T-helper 2 cell treated with Interferon-gamma antibody and Interleukin-4, amounts not matched to agents 100 ng/mL and 5 ng/mL, for 36 hours (primary cell): Measurements from ENCODE around the gene MIXL1. TPM values are rescaled to one million over a fixed set of nuclear protein-coding genes. Genes with fewer than 3 reads are reported as not detected.
"Not testable (repeated sequence)": the region's sequence is repeated elsewhere in the genome, so short reads cannot be mapped to it uniquely, and the experiment has no call there.

ENCODE experiments used
- intact Hi-C: fragments of 100-400 bp; cut with micrococcal nuclease; formaldehyde crosslinking; loops from one replicate; pipeline ENCODE4 v1.15.1; 2023
- total RNA-seq: library from RNA; stranded (reverse); gene quantifications from 2 replicates; pipeline ENCODE4 v1.2.3, GENCODE V29; 2022

Gene MIXL1
- total RNA-seq, 1 donor from 2014 or later = not detected

GRCh38 chr1:226211181-226211821, 12.2 kb upstream of the MIXL1 start:
- intact Hi-C loops = no loop called here

GRCh38 chr1:226212545-226212944, 10.9 kb upstream of the MIXL1 start:
- intact Hi-C loops = no loop called here

GRCh38 chr1:226215239-226215638, 8.2 kb upstream of the MIXL1 start:
- intact Hi-C loops = no loop called here

- intact Hi-C loops = no loop called here
Observed at GRCh38 chr1:226216056-226216455, 7.4 kb upstream of the MIXL1 start.

- intact Hi-C loops = no loop called here
Observed at GRCh38 chr1:226217273-226217672, 6.2 kb upstream of the MIXL1 start.

- intact Hi-C loops = no loop called here
Observed at GRCh38 chr1:226220473-226221189, 2.8 kb upstream of the MIXL1 start.

- intact Hi-C loops = no loop called here
Observed at GRCh38 chr1:226222686-226223085, 778 bp upstream of the MIXL1 start.

GRCh38 chr1:226223786-226224244, 351 bp downstream of the MIXL1 start:
- intact Hi-C loops = loop anchor here (1.0 kb wide), 1 partner anchor 109 kb away; no protein-coding TSS in a partner anchor

- intact Hi-C loops = no loop called here
Observed at GRCh38 chr1:226226601-226227000, 3.1 kb downstream of the MIXL1 start.

- intact Hi-C loops = no loop called here
Observed at GRCh38 chr1:226233293-226233692, 9.8 kb downstream of the MIXL1 start.

GRCh38 chr1:226233806-226234205, 10.3 kb downstream of the MIXL1 start:
- intact Hi-C loops = no loop called here

- intact Hi-C loops = no loop called here
Observed at GRCh38 chr1:226236826-226237225, 13.4 kb downstream of the MIXL1 start.

GRCh38 chr1:226239421-226239820, 16.0 kb downstream of the MIXL1 start:
- intact Hi-C loops = no loop called here

- intact Hi-C loops = no loop called here
Observed at GRCh38 chr1:226248091-226248490, 24.6 kb downstream of the MIXL1 start.

- intact Hi-C loops = no loop called here
Observed at GRCh38 chr1:226248796-226249195, 25.3 kb downstream of the MIXL1 start.

GRCh38 chr1:226250511-226250910, 27.0 kb downstream of the MIXL1 start:
- intact Hi-C loops = no loop called here

- intact Hi-C loops = not testable (repeated sequence)
Observed at GRCh38 chr1:226252841-226253240, 29.4 kb downstream of the MIXL1 start.

GRCh38 chr1:226253933-226254332, 30.5 kb downstream of the MIXL1 start:
- intact Hi-C loops = no loop called here

GRCh38 chr1:226255380-226255779, 31.9 kb downstream of the MIXL1 start:
- intact Hi-C loops = no loop called here

- intact Hi-C loops = no loop called here
Observed at GRCh38 chr1:226261818-226262217, 38.4 kb downstream of the MIXL1 start.

GRCh38 chr1:226268421-226269124, 45.1 kb downstream of the MIXL1 start:
- intact Hi-C loops = no loop called here

- intact Hi-C loops = not testable (repeated sequence)
Observed at GRCh38 chr1:226272233-226272902, 48.9 kb downstream of the MIXL1 start.
